Osteoblast (primary cell): Measurements from ENCODE around the gene ABI3BP. TPM values are rescaled to one million over a fixed set of nuclear protein-coding genes. Genes with fewer than 3 reads are reported as not detected.

Experiments
- DNase-seq: peaks from one replicate; pipeline ENCODE4 v3.0.0; 2011; ENCODE audit warnings: low spot score, mixed read lengths; ENCODE audit not compliant: insufficient read length; ENCODE audit errors: missing footprints
- H2AFZ ChIP-seq: 2 replicates; pipeline ENCODE4 v1.6.0; 2011; ENCODE audit warnings: mild to moderate bottlenecking, low read length
- H3K27ac ChIP-seq: 2 replicates; pipeline ENCODE4 v1.5.1; 2011; ENCODE audit warnings: mild to moderate bottlenecking, low read depth, low read length, moderate library complexity
- H3K27me3 ChIP-seq: 2 replicates; pipeline ENCODE4 v1.6.0; 2012; ENCODE audit warnings: mild to moderate bottlenecking, control low read depth, inconsistent platforms, low read length, moderate library complexity; ENCODE audit not compliant: insufficient read depth
- H3K36me3 ChIP-seq: 2 replicates; pipeline ENCODE4 v1.5.1; 2011; ENCODE audit warnings: mild to moderate bottlenecking, low read length, control low read depth, moderate library complexity; ENCODE audit not compliant: insufficient read depth
- H3K4me1 ChIP-seq: 2 replicates; pipeline ENCODE4 v1.5.1; 2011; ENCODE audit warnings: mild to moderate bottlenecking, low read length, control low read depth, moderate library complexity; ENCODE audit not compliant: insufficient read depth
- H3K4me2 ChIP-seq: 2 replicates; pipeline ENCODE4 v1.6.0; 2011; ENCODE audit warnings: mild to moderate bottlenecking, low read length; ENCODE audit not compliant: insufficient read depth
- H3K4me3 ChIP-seq: fragments of 200-600 bp; sonication (generic); 3 replicates; pipeline ENCODE4 v1.5.1; 2012; ENCODE audit warnings: mild to moderate bottlenecking, low read length, inconsistent platforms; ENCODE audit not compliant: insufficient read depth
- H3K79me2 ChIP-seq: 2 replicates; pipeline ENCODE4 v1.6.0; 2012; ENCODE audit warnings: mild to moderate bottlenecking, low read length, control low read depth, inconsistent platforms; ENCODE audit not compliant: insufficient read depth
- H3K9me3 ChIP-seq: 2 replicates; pipeline ENCODE4 v1.5.1; 2011; ENCODE audit warnings: low read depth, low read length, control low read depth
- H4K20me1 ChIP-seq: 2 replicates; pipeline ENCODE4 v1.6.0; 2012; ENCODE audit warnings: mild to moderate bottlenecking, low read length, control low read depth; ENCODE audit not compliant: insufficient read depth
- CTCF ChIP-seq: IDR thresholded peaks from 2 replicates; pipeline ENCODE4 v1.5.1; 2011; ENCODE audit warnings: mild to moderate bottlenecking, low read depth, low read length, moderate library complexity; ENCODE audit errors: extremely low read depth
- total RNA-seq: library from RNA; depleted of rRNA; stranded (reverse); fragments of >200 nt; gene quantifications from 2 replicates; pipeline ENCODE4 v1.2.3, GENCODE V29; 2012

Gene ABI3BP
- total RNA-seq, 1 donor, result 130 TPM

DNA sequence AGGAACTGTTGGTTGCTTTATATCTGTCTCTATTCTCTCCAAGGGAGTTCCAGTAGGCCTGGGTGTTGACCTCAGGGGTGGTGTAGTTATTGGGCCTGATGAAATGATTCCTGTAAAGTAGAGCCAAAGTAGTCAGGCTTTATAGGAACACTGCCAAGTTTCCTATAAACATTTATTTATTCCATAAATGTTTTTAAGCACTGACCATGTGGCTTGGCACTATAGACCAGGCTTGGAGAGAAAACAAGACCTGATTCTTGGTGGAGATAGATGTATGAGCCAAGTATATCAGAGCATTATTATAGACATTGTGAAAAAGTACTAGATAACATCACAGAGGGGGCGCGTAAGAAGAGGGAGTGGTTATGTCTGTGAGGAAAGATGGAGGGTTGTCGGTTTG lies 218.0 kb downstream of the ABI3BP start:
- H3K79me2 ChIP-seq, result no peaks in the 10 kb centered on the region
- no peak for DNase-seq
- H2AFZ ChIP-seq, result no peak overlapping the region
- no peaks in the 10 kb centered on the region for H4K20me1 ChIP-seq
- no peaks in the 10 kb centered on the region for H3K27me3 ChIP-seq
- TF ChIP-seq CTCF, result no peak
- H3K27ac ChIP-seq, result no peak overlapping the region
- H3K36me3 ChIP-seq, result peaks cover 57% of the 10 kb centered on the region
- no peak overlapping the region for H3K4me2 ChIP-seq
- no peaks in the 10 kb centered on the region for H3K9me3 ChIP-seq
- peaks cover 30% of the 10 kb centered on the region for H3K4me1 ChIP-seq
- no peak overlapping the region for H3K4me3 ChIP-seq

GRCh38 chr3:100769693-100770092 lies 223.5 kb downstream of the ABI3BP start:
- no peaks in the 10 kb centered on the region for H3K27me3 ChIP-seq
- no peak for DNase-seq
- no peaks in the 10 kb centered on the region for H4K20me1 ChIP-seq
- no peak overlapping the region for H3K27ac ChIP-seq
- H3K4me2 ChIP-seq, result no peak overlapping the region
- no peak overlapping the region for H3K4me3 ChIP-seq
- H3K36me3 ChIP-seq, result peaks cover 52% of the 10 kb centered on the region
- H3K79me2 ChIP-seq, result no peaks in the 10 kb centered on the region
- H3K9me3 ChIP-seq, result no peaks in the 10 kb centered on the region
- TF ChIP-seq CTCF, result no peak
- H3K4me1 ChIP-seq, result no peaks in the 10 kb centered on the region
- no peak overlapping the region for H2AFZ ChIP-seq

DNA sequence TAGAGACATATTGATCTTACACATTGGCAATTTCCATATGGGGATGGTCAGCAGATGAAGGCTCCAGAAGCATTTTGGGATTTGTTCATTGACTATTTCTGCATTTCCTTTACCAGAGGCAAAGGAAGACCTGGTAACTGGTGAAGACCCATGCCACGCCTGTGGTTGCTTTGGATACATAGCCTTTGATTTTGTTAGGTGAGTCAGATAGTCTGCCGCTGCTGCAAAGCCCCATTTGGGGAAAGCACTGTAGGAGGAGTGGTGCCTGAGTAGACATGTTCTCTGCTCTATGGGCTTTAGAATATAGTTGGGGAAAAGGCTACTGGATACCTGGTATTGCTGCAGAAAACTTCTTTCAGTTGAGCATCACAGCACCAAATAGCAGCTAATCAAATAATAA lies 227.2 kb downstream of the ABI3BP start:
- Histone ChIP-seq H3K9me3 (no peaks in the 10 kb centered on the region), H4K20me1 (no peaks in the 10 kb centered on the region), H3K27ac (no peak overlapping the region), H3K4me3 (no peak overlapping the region), H3K4me1 (no peaks in the 10 kb centered on the region), H3K4me2 (no peak overlapping the region), H3K79me2 (no peaks in the 10 kb centered on the region), H3K36me3 (peaks cover 45% of the 10 kb centered on the region), H2AFZ (no peak overlapping the region), H3K27me3 (no peaks in the 10 kb centered on the region)
- no peak for DNase-seq
- TF ChIP-seq CTCF, result no peak

DNA sequence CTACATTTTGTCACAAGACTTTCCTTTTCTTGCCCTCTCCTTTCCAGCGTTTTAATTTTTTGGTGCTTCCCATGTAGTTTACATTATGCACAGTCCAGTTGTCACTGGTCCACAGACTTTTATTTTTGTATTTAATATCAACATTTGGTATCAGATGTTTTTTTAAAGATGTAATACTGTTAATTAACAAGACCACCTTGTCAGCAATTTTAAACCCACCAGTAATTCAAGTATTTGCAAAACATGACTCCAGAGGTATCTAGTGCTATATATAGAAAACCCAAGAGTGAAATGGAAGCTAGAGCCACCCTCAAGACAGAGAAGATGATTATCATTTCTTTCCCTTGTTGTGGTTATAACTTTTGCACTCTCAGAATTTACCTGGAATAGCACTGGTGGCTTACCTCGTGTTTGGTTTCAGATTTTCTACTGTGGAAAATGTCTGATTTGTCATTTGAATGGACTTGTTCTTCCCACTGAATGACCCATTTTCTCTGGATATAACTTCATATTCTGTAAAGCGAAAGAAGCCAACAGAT lies 227.7 kb downstream of the ABI3BP start:
- no peaks in the 10 kb centered on the region for H3K4me1 ChIP-seq
- peaks cover 39% of the 10 kb centered on the region for H3K36me3 ChIP-seq
- no peaks in the 10 kb centered on the region for H3K79me2 ChIP-seq
- DNase-seq, result no peak
- H3K27me3 ChIP-seq, result no peaks in the 10 kb centered on the region
- H2AFZ ChIP-seq, result no peak overlapping the region
- no peak for TF ChIP-seq CTCF
- H4K20me1 ChIP-seq, result no peaks in the 10 kb centered on the region
- H3K9me3 ChIP-seq, result no peaks in the 10 kb centered on the region
- H3K27ac ChIP-seq, result no peak overlapping the region
- H3K4me3 ChIP-seq, result no peak overlapping the region
- H3K4me2 ChIP-seq, result no peak overlapping the region
